Sigmoid colon (tissue), 7 donors: ENCODE measurements around the gene FNDC11. TPM values are rescaled to one million over a fixed set of nuclear protein-coding genes. Genes with fewer than 3 reads are reported as not detected.

Experiments used
- DNase-seq: peaks from one replicate; pipeline ENCODE4 v3.0.0-alpha.2; 2019
- H3K27ac ChIP-seq, 4 donors: fragments of 200-600 bp; sonication (generic); one replicate each; pipeline ENCODE4 v1.5.1; 2016 to 2019; ENCODE audit warnings: mild to moderate bottlenecking in 1 of 4
- H3K27me3 ChIP-seq, 3 donors: fragments of 200-600 bp; sonication (generic); one replicate each; pipeline ENCODE4 v1.5.1; 2019; ENCODE audit warnings: mild to moderate bottlenecking in 1 of 3
- H3K36me3 ChIP-seq, 4 donors: fragments of 200-600 bp; sonication (generic); one replicate each; pipeline ENCODE4 v1.5.1; 2016 to 2019
- H3K4me1 ChIP-seq, 4 donors: fragments of 200-600 bp; sonication (generic); one replicate each; pipeline ENCODE4 v1.5.1; 2017 to 2019
- H3K4me3 ChIP-seq, 4 donors: fragments of 200-600 bp; sonication (generic); one replicate each; pipeline ENCODE4 v1.5.1; 2017 to 2019; ENCODE audit warnings: mild to moderate bottlenecking in 2 of 4, moderate library complexity in 1 of 4
- H3K9me3 ChIP-seq, 4 donors: fragments of 200-600 bp in 3 of 4; sonication (generic) in 3 of 4; one replicate each; pipeline versions ENCODE4 v1.5.1 to v1.6.1; 2013 to 2019
- EP300 ChIP-seq, 4 donors: sonication (generic); formaldehyde crosslinking; IDR thresholded peaks; one replicate each; pipeline ENCODE4 v1.6.1; 2017; ENCODE audit warnings: antibody characterized with exemption in 4 of 4
- POLR2A ChIP-seq, 2 donors: fragments of 450-650 bp; IDR thresholded peaks; one replicate each; pipeline ENCODE4 v1.6.1; 2016; ENCODE audit warnings: antibody characterized with exemption in 2 of 2, mild to moderate bottlenecking in 2 of 2, moderate library complexity in 2 of 2
- POLR2AphosphoS5 ChIP-seq, 4 donors: sonication (generic); formaldehyde crosslinking; IDR thresholded peaks; one replicate each; pipeline ENCODE4 v1.6.1; 2017; ENCODE audit warnings: antibody characterized with exemption in 4 of 4
- WGBS, 2 donors: extraction: QIAGEN DNeasy Blood & Tissue Kit; methylation state at CpG; one replicate each; pipeline ENCODE4 v1.1.7; 2013; 5-methylcytosine and 5-hydroxymethylcytosine counted together
- intact Hi-C: fragments of 100-400 bp; cut with DNase I; formaldehyde crosslinking; loops from one replicate; pipeline ENCODE4 v1.15.1; 2023
- polyA plus RNA-seq, 3 donors: library from polyadenylated mRNA; stranded (reverse); fragments of 200-250 nt; gene quantifications; one replicate each; pipeline ENCODE4 v1.2.3, GENCODE V29; 2013
- total RNA-seq, 4 donors: library from RNA; depleted of rRNA; stranded (reverse); fragments of >200 nt; gene quantifications; one replicate each; pipeline ENCODE4 v1.1.0, GENCODE V29; 2016
- TF ChIP-seq, protein P1 (sequence below), 4 experiments: fragments of 450-650 bp in 3 of 4; fragments of 200-600 bp in 1 of 4; IDR thresholded peaks; one replicate each; pipeline ENCODE4 v1.5.1; 2016 to 2019; ENCODE audit warnings: antibody characterized with exemption in 4 of 4, mild to moderate bottlenecking in 3 of 4, moderate library complexity in 2 of 4
- donor health status: healthy with polysubstance abuse.
- donor health status: Bipolar disorder and iron deficiency.
- donor health status: healthy.

Gene FNDC11
- total and polyA plus RNA-seq, 7 donors = under 0.01 to 0.55 (median 0.41) TPM; not detected in 1

DNA sequence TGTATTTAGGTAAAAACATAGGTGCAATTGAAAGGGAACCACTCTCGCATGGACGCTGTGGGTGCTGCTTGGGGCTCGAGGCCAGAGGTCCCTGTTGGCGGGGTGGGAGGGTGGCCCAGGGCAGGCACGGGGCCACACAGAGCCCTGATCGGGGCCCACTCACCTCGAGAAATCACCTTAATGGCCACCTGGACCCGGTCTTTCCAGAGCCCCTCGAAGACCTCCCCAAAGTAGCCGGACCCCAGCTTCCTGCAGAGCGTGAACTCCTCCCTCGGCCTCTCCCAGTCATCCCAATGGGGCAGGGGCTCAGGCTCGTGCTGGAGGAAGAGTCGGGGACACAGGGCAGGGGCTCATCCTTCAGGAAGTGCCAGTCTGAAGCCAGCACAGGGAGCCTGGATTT, 20.6 kb upstream of the FNDC11 start:
- H3K27ac ChIP-seq = no peak overlapping the region

DNA sequence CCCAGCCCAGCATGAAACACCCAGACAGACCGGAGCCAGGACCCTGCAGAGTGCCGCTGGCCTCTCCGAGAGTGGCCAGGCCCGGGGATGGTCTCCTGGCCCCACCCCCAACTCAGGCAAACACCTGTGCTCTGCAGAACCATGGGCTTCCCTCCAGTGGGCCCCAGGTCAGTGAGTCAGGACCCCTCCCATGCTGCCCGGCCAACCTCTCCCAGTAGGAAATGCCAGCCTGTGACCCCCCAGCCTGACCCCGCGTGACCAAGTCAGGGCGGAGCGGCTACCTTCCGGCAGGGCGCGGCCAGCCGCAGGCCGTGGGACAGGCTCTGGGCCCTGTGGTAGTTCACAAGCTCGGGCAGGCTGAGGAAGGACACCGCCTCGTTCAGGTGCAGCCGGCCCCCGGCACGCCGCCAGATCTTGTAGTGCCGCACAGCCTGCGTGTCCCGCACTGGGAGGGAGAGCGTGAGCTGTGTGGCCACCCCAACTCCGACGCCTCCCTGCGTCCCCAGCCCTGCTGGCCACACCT, 20.0 kb upstream of the FNDC11 start:
- no peak for DNase-seq
- 20 to 60% methylated on average over 28 of the region's 28 CpGs for WGBS, 2 donors
- no peaks in the 10 kb centered on the region for H3K36me3 ChIP-seq
- H3K4me3 ChIP-seq = no peak overlapping the region
- TF ChIP-seq POLR2AphosphoS5 (IDR thresholded peaks at IDR 0.05) (no peak), POLR2A (IDR thresholded peaks at IDR 0.05) (peak in 1 of 2 donors; percentile 48)
- H3K27me3 ChIP-seq = peaks cover 13 to 53% (median 41%) of the 10 kb centered on the region in 3 donors
- H3K4me1 ChIP-seq = peaks cover 0 to 11% (median 9%) of the 10 kb centered on the region in 4 donors
- H3K27ac ChIP-seq = no peak overlapping the region
- intact Hi-C loops = no loop called here
- H3K9me3 ChIP-seq = no peaks in the 10 kb centered on the region

More for the DNA sequence above, 20.6 kb upstream of the FNDC11 start:
- no peak for DNase-seq
- no peak for TF ChIP-seq POLR2A (IDR thresholded peaks at IDR 0.05)
- TF ChIP-seq, protein P1, sequence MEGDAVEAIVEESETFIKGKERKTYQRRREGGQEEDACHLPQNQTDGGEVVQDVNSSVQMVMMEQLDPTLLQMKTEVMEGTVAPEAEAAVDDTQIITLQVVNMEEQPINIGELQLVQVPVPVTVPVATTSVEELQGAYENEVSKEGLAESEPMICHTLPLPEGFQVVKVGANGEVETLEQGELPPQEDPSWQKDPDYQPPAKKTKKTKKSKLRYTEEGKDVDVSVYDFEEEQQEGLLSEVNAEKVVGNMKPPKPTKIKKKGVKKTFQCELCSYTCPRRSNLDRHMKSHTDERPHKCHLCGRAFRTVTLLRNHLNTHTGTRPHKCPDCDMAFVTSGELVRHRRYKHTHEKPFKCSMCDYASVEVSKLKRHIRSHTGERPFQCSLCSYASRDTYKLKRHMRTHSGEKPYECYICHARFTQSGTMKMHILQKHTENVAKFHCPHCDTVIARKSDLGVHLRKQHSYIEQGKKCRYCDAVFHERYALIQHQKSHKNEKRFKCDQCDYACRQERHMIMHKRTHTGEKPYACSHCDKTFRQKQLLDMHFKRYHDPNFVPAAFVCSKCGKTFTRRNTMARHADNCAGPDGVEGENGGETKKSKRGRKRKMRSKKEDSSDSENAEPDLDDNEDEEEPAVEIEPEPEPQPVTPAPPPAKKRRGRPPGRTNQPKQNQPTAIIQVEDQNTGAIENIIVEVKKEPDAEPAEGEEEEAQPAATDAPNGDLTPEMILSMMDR (IDR thresholded peaks at IDR 0.05) = no peak
- TF ChIP-seq POLR2AphosphoS5 (IDR thresholded peaks at IDR 0.05) = no peak
- no peak for TF ChIP-seq EP300 (IDR thresholded peaks at IDR 0.05)
- Histone ChIP-seq H3K27me3 (peaks cover 13 to 53% (median 41%) of the 10 kb centered on the region in 3 donors), H3K9me3 (no peaks in the 10 kb centered on the region), H3K36me3 (no peaks in the 10 kb centered on the region), H3K4me1 (peaks cover 0 to 10% (median 9%) of the 10 kb centered on the region in 4 donors), H3K4me3 (no peak overlapping the region)
- WGBS, 2 donors = 86 to 87% methylated on average over 14 of the region's 14 CpGs
- intact Hi-C loops = no loop called here

DNA sequence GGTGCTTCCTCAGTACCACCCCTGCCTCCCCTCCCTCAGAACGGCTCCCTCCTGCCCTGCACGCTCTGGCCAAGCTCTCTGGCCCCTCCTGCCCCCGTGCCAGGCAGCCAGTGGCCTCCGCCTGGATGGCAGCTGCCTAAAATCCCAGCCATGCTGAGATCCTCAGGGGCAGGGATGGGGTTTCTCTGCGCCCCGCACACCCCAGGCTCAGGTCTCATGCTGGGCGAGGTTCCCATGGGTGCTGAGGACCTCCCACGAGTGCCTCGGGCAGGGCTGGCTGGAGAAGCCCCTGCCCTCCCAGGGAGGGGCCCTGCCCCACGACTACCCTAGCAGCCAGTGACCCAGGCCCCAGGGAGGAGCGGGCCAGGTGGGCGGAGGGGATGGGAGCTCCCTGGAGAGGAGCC, 19.5 kb upstream of the FNDC11 start:
- no peak for DNase-seq
- Histone ChIP-seq H3K4me1 (peaks cover 0 to 11% (median 9%) of the 10 kb centered on the region in 4 donors), H3K4me3 (no peak overlapping the region), H3K36me3 (no peaks in the 10 kb centered on the region), H3K27ac (no peak overlapping the region), H3K9me3 (no peaks in the 10 kb centered on the region), H3K27me3 (peaks cover 13 to 53% (median 41%) of the 10 kb centered on the region in 3 donors)
- 34 to 67% methylated on average over 12 of the region's 12 CpGs for WGBS, 2 donors
- intact Hi-C loops = no loop called here
- TF ChIP-seq POLR2A (IDR thresholded peaks at IDR 0.05) (no peak), POLR2AphosphoS5 (IDR thresholded peaks at IDR 0.05) (no peak), EP300 (IDR thresholded peaks at IDR 0.05) (no peak)
- TF ChIP-seq, protein P1 (IDR thresholded peaks at IDR 0.05) = no peak

DNA sequence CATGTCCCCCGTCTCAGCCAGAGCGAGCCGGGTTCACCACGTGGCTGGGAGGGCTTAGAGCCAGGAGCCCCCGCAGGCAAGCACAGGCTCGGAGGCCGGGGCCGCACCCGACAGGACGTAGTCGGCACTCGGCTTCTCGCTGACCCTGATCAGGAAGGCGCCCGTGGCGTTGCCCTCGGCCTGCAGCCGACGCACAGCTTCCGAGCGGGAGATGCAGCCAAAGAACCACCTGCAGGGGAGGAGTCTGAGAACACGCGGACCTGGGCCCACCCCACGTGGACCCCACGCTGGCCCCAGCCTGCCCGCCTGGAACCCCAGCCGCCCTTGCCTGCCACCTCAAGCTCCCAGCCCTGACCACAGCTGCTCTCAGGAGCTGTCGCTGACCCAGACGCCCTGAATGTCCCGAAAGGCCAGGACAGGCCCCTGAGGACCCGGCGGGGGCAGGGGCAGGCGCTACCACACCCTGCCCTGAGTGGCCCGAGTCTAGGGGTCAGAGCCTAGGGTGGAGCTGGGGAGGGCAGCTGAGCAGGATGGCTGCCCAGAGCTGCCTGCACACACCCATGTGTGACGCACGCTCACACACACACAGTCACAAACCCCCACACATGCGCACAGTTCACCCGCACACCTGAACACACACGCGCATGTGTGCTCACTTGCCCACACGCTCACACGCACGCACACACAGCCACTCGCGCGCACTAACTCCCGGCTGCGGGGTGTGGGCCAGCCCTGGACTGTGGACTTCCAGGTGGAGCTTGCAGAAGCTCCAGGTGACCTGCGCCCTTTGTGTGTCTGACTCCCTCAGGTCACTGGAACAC, 18.9 kb upstream of the FNDC11 start:
- no peak overlapping the region for H3K27ac ChIP-seq
- 11 to 62% methylated on average over 49 of the region's 49 CpGs for WGBS, 2 donors
- no peaks in the 10 kb centered on the region for H3K36me3 ChIP-seq
- no peaks in the 10 kb centered on the region for H3K9me3 ChIP-seq
- no peak for DNase-seq
- H3K4me3 ChIP-seq = no peak overlapping the region
- peaks cover 0 to 11% (median 9%) of the 10 kb centered on the region in 4 donors for H3K4me1 ChIP-seq
- TF ChIP-seq, protein P1 (IDR thresholded peaks at IDR 0.05) = no peak
- TF ChIP-seq EP300 (IDR thresholded peaks at IDR 0.05) (no peak), POLR2AphosphoS5 (IDR thresholded peaks at IDR 0.05) (peak in 1 of 4 donors; percentile 39), POLR2A (IDR thresholded peaks at IDR 0.05) (peak in 1 of 2 donors; percentile 62)
- intact Hi-C loops = no loop called here
- peaks cover 13 to 53% (median 41%) of the 10 kb centered on the region in 3 donors for H3K27me3 ChIP-seq
